WI38 (cell line): ENCODE measurements around the gene GAS2L2.

ENCODE experiments used
- H3K4me3 ChIP-seq: 2 replicates; pipeline ENCODE4 v1.5.1; 2011; ENCODE audit warnings: low read depth, mild to moderate bottlenecking, control low read depth, low read length
- CTCF ChIP-seq: IDR thresholded peaks from 2 replicates; pipeline ENCODE4 v1.5.1; 2012; ENCODE audit warnings: low read depth, mild to moderate bottlenecking, control low read depth, low read length

GAS2L2 gene

GRCh38 chr17:35745246-35745645 is 7.8 kb downstream of the GAS2L2 start:
- no peak overlapping the region for H3K4me3 ChIP-seq
- no peak for TF ChIP-seq CTCF

GRCh38 chr17:35744830-35745229 is 8.2 kb downstream of the GAS2L2 start:
- TF ChIP-seq CTCF = no peak
- no peak overlapping the region for H3K4me3 ChIP-seq

DNA sequence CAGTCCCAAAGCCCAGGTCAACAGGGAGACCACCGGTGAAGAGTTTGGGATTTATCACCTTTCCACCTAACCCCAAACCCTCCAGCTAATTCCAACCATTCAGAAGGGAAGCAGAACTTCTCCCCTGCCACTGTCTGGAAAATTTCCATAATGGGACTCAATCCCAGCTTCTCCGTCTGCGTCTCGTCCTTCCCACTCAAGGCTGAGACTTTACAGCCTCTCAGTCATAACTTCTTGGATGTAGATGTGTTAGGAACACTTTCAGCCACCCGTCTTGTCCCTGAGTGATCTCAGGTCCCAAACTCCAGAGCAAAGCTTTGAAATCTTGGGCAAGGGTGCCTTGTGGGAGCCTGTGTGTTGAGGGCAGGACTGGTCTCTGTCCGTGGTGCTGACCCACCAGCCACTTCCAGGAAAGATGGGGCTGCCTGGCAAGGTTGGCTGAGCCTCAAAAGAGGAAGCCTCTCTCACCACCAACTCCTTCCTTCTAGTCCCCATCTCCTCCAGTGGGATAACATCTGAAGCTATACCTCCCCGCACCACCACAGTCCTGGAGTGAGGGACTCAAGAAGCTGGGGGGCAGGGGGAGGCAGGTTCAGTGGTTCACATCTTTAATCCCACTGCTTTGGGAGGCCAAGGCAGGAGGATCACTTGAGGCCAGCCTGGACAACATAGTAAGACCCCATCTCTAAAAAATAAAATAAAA is 9.3 kb downstream of the GAS2L2 start:
- H3K4me3 ChIP-seq = no peak overlapping the region
- TF ChIP-seq CTCF = no peak

GRCh38 chr17:35742896-35743477 is 10.1 kb downstream of the GAS2L2 start:
- no peak for TF ChIP-seq CTCF
- H3K4me3 ChIP-seq = no peak overlapping the region

GRCh38 chr17:35742496-35742895 is 10.5 kb downstream of the GAS2L2 start:
- H3K4me3 ChIP-seq = no peak overlapping the region
- no peak for TF ChIP-seq CTCF

GRCh38 chr17:35740997-35741931 is 11.8 kb downstream of the GAS2L2 start:
- H3K4me3 ChIP-seq = no peak overlapping the region
- no peak for TF ChIP-seq CTCF
